Hematopoietic multipotent progenitor cell treated with erythropoietin and hydrocortisone succinate and interleukin-3 and kit ligand, for 15 days (in vitro differentiated cells): ENCODE measurements around the gene MCF2L2.

ENCODE experiments used
- DNase-seq: peaks from one replicate; pipeline ENCODE4 v3.0.0-alpha.2; 2015; ENCODE audit warnings: low spot score

Gene MCF2L2

GRCh38 chr3:183265834-183266417 is 162.5 kb downstream of the MCF2L2 start:
- DNase-seq: no peak

DNA sequence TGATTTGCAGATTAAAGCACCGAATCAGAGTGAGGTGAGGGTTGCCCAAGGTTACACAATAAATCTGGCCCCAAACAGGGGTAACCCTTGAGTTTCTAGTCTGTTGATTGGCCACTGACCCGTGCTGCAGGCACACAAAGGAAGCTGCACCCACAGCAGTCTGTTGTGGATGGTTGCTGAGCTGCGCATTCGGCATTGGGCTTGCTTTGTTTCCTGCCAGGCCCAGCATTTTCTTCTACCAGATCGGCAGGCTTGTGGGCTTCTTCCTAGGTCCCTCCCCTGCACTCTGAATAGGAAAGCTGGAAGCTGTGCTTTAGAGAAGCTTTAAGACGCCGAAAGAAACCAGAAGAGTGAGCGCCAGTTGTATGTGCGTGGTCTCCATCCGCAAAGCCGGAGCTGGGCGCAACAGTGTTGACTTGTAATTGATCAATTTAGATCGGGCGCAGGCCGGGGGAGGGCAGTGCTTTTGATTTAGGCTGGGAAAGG is 163.2 kb downstream of the MCF2L2 start:
- DNase-seq: no peak

DNA sequence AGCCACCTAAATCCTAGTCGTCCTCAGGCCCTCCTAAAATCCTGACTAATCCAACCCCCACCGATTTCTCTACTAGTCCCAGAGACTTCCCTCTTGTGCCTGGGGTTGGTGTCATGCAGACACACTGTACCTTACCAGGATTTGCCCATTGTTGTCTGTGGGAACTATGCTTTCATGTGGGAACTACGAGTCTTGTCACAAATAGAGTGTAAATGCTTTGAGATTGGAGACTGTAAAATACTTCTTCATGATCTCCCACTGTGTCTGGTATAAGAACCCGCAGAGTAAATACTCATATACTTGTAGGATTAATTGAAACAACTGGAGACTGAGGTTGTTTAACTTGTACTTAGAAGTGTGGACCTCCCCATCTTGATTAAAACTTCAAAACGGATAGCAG is 164.2 kb downstream of the MCF2L2 start:
- no peak for DNase-seq

- DNase-seq: no peak
These were observed 165.5 kb downstream of the MCF2L2 start for GRCh38 chr3:183262875-183263378.

- no peak for DNase-seq
These were observed 167.2 kb downstream of the MCF2L2 start for GRCh38 chr3:183261151-183261724.

DNA sequence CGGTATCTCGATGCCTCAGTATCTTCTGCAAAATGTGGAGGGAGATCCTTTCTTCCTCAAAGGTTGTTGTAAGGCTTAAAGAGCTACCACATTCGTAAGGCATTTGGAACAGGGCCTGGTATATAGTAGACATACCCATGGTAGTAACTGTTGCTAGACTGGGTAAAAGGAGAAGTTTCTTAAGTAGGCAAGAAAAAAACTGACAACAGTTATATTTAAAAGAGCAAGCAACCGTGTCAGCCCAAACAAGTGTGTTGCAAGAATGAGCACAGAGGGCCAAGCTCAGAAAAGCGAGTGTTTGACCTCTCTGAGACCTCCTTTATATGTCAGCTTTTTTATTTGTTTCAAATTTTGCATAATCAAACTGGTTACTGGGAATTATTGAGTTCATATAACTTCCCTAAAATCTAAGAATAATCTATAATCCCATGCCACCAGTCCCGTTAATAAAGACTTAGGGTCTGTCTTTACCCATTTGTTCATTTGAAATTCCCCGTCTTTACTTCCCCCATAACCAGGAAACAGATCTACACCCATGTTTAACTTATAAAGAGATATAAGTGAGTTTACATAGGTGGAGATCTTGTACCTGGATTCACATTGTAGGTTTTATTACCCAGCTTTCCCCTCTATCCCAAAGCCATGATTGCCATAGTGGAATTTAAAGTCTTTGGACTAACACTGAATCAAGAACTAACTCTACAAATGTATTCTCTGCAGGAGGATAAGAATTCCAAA is 168.1 kb downstream of the MCF2L2 start:
- DNase-seq: no peak

DNA sequence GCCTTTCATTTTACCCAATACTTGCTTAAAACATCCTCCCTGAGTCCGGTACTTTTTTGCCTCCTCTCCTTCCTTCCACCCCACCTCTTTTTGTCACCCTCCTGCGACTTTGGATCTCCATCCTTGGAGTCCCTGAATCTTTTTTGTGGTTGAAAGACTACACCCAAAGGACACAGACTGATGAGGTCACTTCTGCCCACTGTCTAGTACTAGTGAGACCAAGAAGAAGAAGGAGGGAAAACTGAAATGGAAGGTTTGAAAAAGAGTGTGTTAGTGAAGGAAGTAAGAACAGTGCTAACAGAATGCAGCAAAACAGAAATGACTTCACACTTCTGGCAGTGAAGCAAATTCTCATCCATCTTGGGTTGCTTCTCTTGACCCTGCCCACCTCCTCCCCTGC is 168.8 kb downstream of the MCF2L2 start:
- no peak for DNase-seq

DNA sequence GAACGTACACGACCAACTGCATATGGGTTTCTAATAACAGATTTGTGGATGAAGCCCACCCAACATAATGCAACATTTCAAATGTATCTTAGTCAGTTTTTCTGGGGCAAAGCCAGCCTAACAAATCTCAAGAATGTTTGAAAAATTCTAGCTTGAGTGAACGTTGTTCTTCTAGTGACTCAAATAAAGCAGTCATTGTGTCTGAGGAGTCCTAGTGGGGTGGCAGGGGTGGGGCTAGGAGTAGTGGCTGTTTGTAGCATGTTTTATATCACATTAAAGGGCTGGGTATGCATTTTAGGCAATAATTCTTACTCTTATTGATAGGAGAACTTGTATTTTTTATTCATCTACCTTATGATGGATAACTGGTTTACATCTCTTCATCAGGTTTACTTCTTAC is 169.3 kb downstream of the MCF2L2 start:
- no peak for DNase-seq

DNA sequence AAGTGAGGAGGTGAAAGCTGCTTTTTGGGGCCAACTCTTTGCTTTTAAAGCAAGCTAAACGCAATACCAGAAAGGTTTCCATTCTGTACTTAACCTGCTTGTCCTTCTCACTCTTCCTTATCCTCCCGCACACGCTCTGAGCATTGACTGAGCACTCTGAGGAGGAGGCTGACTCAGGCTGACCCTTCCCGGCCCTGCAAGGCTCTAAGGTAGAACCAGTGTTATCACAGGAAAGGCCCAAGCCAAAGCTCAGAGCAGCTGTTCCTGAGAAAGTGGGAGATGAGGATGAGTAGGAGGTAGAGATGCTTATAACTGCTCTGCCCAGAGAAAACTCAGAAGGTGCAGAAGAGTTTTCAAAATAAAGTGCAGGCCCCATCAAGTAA is 173.1 kb downstream of the MCF2L2 start:
- no peak for DNase-seq

DNA sequence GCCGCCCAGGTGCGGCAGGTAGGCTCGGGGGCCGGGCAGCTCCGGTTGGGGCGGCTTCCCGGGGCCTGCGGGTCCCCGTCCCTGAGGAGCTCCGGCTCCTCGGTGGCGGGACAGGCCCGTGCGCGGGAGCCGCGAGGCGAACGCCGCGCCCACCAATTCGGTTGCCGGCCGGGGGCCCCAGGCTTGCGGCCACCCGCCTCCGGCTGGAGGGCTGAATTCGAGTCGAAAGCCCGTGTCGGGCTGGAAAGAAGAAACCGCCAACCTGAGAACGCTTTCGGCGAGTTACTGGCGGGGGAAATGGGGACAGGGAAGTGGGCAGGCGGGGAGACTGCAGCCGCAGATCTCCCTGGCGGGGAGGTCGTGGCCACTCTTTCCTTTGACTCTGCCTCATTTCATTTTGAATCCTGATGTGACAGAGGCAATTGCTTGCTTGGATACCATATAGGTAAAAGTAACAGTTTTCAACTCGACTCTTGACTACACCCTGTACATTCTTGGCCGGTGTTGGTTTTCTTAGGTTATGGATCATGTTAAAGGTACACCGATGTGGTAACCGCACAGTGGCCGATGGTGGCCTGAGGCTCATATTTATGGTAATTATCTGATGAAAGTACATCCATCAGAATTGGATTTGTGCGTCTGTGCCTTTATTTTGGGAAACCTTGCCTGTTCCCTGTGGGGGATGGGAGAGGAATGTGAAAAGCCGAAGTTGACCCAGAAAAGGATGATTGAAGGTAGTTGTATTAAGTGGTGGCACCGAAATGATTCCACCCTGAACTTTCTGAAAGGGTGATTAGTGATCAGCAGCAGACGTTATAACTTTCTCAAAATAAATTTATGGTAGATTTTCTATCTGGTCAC is 173.7 kb downstream of the MCF2L2 start:
- DNase-seq: no peak

GRCh38 chr3:183253528-183254486 is 174.6 kb downstream of the MCF2L2 start:
- DNase-seq: peak; percentile 27

DNA sequence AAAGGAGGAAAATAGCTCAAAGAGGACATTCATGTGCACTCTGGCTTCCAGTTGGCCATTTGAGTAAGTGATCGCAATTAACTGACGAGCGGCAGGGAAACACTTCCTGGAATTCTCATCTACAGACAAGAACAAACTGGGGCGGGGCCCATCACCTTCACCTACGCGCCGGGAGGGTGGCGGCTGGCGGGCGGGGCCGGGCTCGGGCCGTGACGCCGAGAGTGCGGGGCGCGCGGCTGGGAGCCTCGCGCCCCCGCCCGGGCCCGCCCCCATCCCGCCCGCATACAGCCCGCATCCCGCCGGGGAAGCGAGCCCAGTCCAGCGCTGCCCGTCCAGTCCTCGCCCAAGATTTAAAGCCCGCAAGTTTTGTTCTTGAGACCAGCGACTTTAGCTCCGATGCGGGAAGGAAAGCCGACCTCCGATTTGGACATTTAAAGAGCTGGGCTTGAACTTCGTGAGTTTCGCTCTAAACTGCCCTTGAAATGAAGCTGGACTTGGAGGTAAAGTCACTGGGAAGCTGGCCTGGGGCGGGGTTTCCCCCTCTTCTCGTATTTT is 175.4 kb downstream of the MCF2L2 start, which contains the start of gene B3GNT5:
Gene B3GNT5 (plus strand): TSS at position 281 of the 555 bp plus-strand sequence. CDS start 16,546 bp downstream, outside the sequence.
- DNase-seq: no peak

- DNase-seq: no peak
These were observed 176.2 kb downstream of the MCF2L2 start for GRCh38 chr3:183252118-183252782.

DNA sequence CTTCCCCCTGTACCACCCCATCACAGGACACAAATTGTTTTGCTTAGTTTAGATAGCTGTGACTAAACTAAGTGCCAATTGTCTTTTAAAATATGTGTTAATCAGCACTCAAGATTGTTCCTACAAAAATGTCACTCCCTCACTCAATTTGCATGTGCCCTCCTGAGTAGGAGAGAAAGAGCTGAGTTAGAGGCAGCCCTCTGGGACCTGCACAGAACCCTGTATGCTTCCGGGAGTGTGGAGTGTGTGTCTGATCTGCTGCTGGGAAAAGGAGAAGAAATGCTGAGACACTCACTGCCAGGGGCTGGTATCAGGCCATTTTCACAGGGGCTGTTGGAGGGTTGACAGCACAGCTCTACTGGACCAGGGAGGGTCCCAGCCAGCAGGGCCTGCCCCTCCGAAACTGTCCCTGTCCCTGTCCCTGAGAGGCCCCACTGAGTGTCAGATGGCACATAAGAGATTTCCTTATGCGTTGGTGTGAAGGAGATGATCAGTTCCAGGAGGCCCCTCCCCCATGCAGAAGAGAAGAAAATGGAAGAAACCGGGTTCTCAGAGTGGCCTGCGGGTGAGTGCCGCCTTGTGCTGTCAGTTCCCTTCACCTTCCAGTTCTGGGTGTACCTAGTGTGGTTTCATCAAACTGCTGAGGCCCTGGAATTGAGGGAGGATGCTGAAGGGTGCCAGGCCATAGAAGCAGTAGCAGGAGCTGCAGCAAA is 179.3 kb downstream of the MCF2L2 start:
- no peak for DNase-seq

DNA sequence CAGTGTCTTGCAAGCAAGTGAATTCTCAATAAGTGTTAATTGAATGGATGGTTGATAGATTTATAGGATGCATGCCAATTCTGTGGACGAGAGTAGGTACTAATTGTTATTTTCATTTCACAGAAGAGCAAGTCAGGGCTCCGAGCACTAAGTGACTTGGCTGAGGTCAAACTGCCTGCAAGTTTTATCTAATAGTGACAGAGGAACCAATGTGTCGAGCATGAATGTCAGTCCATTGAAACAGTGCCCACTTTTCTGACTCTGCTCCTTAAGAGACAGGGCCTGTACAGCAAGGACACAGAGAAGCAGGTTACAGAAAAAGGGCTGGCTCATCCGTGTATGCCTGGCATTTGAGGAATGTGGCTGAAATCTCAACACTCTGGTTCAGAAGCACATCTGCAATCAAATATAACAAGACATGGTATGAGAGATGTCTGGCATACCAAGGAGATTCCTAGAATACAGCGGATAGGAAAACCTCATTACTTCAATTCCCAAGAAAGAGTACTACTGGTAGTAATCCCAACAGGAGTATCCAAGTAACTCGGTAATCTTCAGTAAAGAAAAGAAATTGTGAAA is 181.3 kb downstream of the MCF2L2 start:
- no peak for DNase-seq

DNA sequence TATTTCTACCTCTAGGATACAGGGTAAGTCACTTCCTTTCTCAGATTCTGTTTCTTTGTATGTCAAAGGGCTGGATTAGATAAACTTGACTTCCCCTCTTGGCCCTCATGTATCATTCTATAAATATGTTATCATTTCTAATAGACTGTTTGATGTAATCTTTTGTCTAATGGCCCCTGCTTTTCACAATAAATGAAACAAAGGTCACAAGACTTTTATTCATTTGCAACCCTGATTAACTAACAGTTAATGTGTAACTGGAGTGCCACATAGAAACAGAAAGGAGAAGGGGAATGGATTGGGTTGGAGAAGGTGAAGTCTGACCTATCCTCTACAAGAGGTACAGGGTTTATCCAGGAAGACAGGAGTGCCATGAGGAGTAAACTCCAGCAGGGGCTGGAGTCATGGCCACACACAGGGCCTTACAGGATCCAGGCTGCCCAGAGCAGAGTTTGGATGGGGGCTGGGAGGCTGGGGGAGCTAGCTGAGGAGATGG is 183.4 kb downstream of the MCF2L2 start:
- no peak for DNase-seq

DNA sequence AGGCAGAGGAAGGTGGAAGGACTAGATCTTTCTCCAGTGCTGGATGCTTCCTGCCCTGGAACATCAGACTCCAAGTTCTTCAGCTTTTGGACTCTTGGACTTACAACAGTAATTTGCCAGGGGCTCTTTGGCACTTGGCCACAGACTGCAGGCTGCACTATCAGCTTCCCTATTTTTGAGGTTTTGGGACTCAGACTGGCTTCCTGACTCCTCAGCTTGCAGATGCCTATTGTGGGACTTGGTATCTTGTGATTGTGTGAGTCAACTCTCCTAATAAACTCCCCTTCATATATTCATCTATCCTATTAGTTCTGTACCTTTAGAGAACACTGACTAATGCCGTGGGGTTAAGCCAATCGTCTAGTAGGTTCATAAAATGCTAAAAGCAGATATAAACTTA is 184.2 kb downstream of the MCF2L2 start:
- no peak for DNase-seq

- DNase-seq: no peak
These were observed 186.0 kb downstream of the MCF2L2 start for GRCh38 chr3:183242431-183242830.

DNA sequence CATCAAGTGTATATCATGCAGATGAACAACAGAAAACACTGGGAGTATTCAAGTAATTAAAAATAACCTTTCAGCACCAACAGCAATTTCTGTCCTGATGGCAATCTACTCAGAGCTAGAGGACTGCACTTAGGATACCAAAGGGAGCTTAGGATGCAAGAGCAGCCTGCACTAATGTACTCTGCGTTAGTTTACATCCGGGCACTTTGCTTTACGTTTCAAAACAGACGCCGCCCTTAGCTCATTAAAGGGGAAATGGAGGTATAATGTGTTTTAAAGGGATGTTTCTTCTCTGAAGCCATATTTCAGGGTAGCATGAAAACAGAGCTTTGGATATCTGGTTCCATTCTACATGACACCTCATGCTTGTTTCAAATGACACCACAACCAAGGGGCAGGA is 189.4 kb downstream of the MCF2L2 start:
- no peak for DNase-seq
